Endothelial cell of umbilical vein (primary cell): ENCODE data around the gene ADAMTS19. TPM values are rescaled to one million over a fixed set of nuclear protein-coding genes. Genes with fewer than 3 reads are reported as not detected.

Experiments
- BruUV-seq: library from RNA; stranded (reverse); fragments of 400-500 nt; replicated peaks from 2 replicates; lab custom pipeline; 2021; lab: Mats Ljungman, UMichigan
- CTCF ChIA-PET: fragments of 300-600, 350-600 bp; sonication (Branson Sonifier 250); formaldehyde crosslinking; loops from one replicate; lab custom pipeline; 2021; ENCODE audit warnings: antibody characterized with exemption, inconsistent platforms; lab: Charles Lee
- POLR2A ChIA-PET: fragments of 300-600, 350-600 bp; sonication (Branson Sonifier 250); formaldehyde crosslinking; loops from one replicate; lab custom pipeline; 2021; ENCODE audit warnings: antibody characterized with exemption, inconsistent platforms; lab: Charles Lee
- DNase-seq: peaks from one replicate; pipeline ENCODE4 v3.0.0-alpha.2; 2011; ENCODE audit warnings: low read depth, low spot score
- FAIRE-seq: peaks from 2 replicates; lab custom pipeline; 2011; peaks lifted over from hg19 to GRCh38; lab: Jason Lieb, UNC
- H2AFZ ChIP-seq: 2 replicates; pipeline ENCODE4 v1.6.0; 2012; ENCODE audit warnings: low read depth, low read length, control low read depth, inconsistent platforms
- H3K27ac ChIP-seq: 2 replicates; pipeline ENCODE4 v1.5.1; 2011; ENCODE audit warnings: low read depth, mild to moderate bottlenecking, control low read depth, low read length, moderate library complexity; ENCODE audit not compliant: insufficient read depth
- H3K27me3 ChIP-seq, 2 experiments: 2 replicates each; pipeline versions ENCODE4 v1.6.0 to v1.6.1; 2011; ENCODE audit warnings: low read length in 2 of 2, mixed read lengths in 1 of 2; ENCODE audit not compliant: control insufficient read depth in 2 of 2, insufficient read depth in 2 of 2
- H3K36me3 ChIP-seq, 2 experiments: 2 replicates in 1 of 2; 3 replicates in 1 of 2; pipeline ENCODE4 v1.5.1; 2011; ENCODE audit warnings: low read length in 2 of 2, mild to moderate bottlenecking in 1 of 2, moderate library complexity in 1 of 2; ENCODE audit not compliant: control insufficient read depth in 2 of 2, insufficient read depth in 2 of 2; ENCODE audit errors: extremely low read depth in 1 of 2
- H3K4me1 ChIP-seq: 3 replicates; pipeline ENCODE4 v1.5.1; 2011; ENCODE audit warnings: mild to moderate bottlenecking, low read length; ENCODE audit not compliant: control insufficient read depth, insufficient read depth; ENCODE audit errors: extremely low read depth
- H3K4me2 ChIP-seq: 2 replicates; pipeline ENCODE4 v1.6.1; 2011; ENCODE audit warnings: low read length, control low read depth, mixed read lengths; ENCODE audit not compliant: insufficient read depth
- H3K4me3 ChIP-seq, 3 experiments: fragments of 200-600 bp in 1 of 3; sonication (generic), shearing (Covaris generic) in 1 of 3; replicated peaks in 1 of 3; 2 replicates each; pipeline ENCODE4 v1.5.1; 2011 to 2016; ENCODE audit warnings: control low read depth in 3 of 3, low read length in 3 of 3, mild to moderate bottlenecking in 2 of 3, inconsistent platforms in 1 of 3, low read depth in 1 of 3, moderate library complexity in 1 of 3; ENCODE audit not compliant: insufficient read depth in 1 of 3
- H3K79me2 ChIP-seq: 2 replicates; pipeline ENCODE4 v1.6.0; 2012; ENCODE audit warnings: low read length, inconsistent platforms; ENCODE audit not compliant: control insufficient read depth, insufficient read depth
- H3K9ac ChIP-seq: replicated peaks from 2 replicates; pipeline ENCODE3; 2011; ENCODE audit warnings: low read length, control low read depth; ENCODE audit not compliant: insufficient read depth; ENCODE audit errors: extremely low read depth
- H3K9me1 ChIP-seq: replicated peaks from 3 replicates; pipeline ENCODE4 v1.6.0; 2011; ENCODE audit warnings: mild to moderate bottlenecking, low read length; ENCODE audit not compliant: control insufficient read depth, insufficient read depth; ENCODE audit errors: extremely low read depth
- H3K9me3 ChIP-seq: replicated peaks from 2 replicates; pipeline ENCODE4 v1.5.1; 2012; ENCODE audit warnings: low read length, inconsistent platforms; ENCODE audit not compliant: control insufficient read depth, insufficient read depth
- H4K20me1 ChIP-seq: replicated peaks from 2 replicates; pipeline ENCODE3; 2011; ENCODE audit warnings: mild to moderate bottlenecking, low read length; ENCODE audit not compliant: control insufficient read depth, insufficient read depth; ENCODE audit errors: extremely low read depth
- EZH2 ChIP-seq: IDR thresholded peaks from 2 replicates; pipeline ENCODE4 v1.6.1; 2012; ENCODE audit warnings: borderline replicate concordance, low read depth, mild to moderate bottlenecking, moderate library complexity, low read length, inconsistent platforms; ENCODE audit not compliant: severe bottlenecking
- FOS ChIP-seq: IDR thresholded peaks from 2 replicates; pipeline ENCODE4 v1.6.1; 2011; ENCODE audit warnings: mild to moderate bottlenecking, low read length, moderate library complexity, borderline replicate concordance; ENCODE audit not compliant: insufficient read depth
- GATA2 ChIP-seq: IDR thresholded peaks from 2 replicates; pipeline ENCODE4 v1.7.0; 2011; ENCODE audit warnings: low read depth, mild to moderate bottlenecking, moderate library complexity, mixed read lengths, low read length; ENCODE audit not compliant: insufficient read length, insufficient read depth
- JUN ChIP-seq: IDR thresholded peaks from 2 replicates; pipeline ENCODE4 v1.6.1; 2011; ENCODE audit warnings: borderline replicate concordance, low read depth; ENCODE audit not compliant: insufficient read length, insufficient read depth
- MYC ChIP-seq: IDR thresholded peaks from one replicate; pipeline ENCODE4 v1.6.1; 2011; ENCODE audit warnings: mild to moderate bottlenecking, low read depth, low read length
- POLR2A ChIP-seq: IDR thresholded peaks from 2 replicates; pipeline ENCODE4 v1.6.1; 2012; ENCODE audit warnings: low read depth, mild to moderate bottlenecking, control low read depth, low read length
- POLR2AphosphoS5 ChIP-seq: IDR thresholded peaks from 2 replicates; pipeline ENCODE4 v1.6.1; 2012; ENCODE audit warnings: low read depth, mild to moderate bottlenecking, control low read depth, low read length, moderate library complexity; ENCODE audit not compliant: insufficient read depth
- dilution Hi-C: fragments of 300-500 bp; cut with MboI; formaldehyde crosslinking; loops from one replicate; pipeline ENCODE4 v1.15.0; 2019; ENCODE audit warnings: low sequenced_read_pairs; ENCODE audit not compliant: extremely low pct_ligation_motif_present
- intact Hi-C: fragments of 100-400 bp; cut with micrococcal nuclease; formaldehyde crosslinking; loops from one replicate; pipeline ENCODE4 v1.10.0; 2022
- polyA plus RNA-seq, 4 experiments: library from polyadenylated mRNA; depleted of rRNA in 3 of 4; stranded (reverse) in 3 of 4; unstranded in 1 of 4; fragments of >200 nt; gene quantifications; 2 replicates each; pipeline versions ENCODE4 v1.2.1 to v1.2.3, GENCODE V29; 2011 to 2012; ENCODE audit warnings: missing spikeins in 1 of 4
- total RNA-seq: library from RNA; stranded (reverse); gene quantifications from 2 replicates; pipeline ENCODE4 v1.2.3, GENCODE V29; 2021
- TF ChIP-seq, protein P1 (sequence below), 2 donors: IDR thresholded peaks; 1 replicate in 1 of 2; 2 replicates in 1 of 2; pipeline ENCODE4 v1.5.1; 2011; ENCODE audit warnings: low read length in 2 of 2, mild to moderate bottlenecking in 2 of 2, moderate library complexity in 2 of 2, control low read depth in 1 of 2, inconsistent platforms in 1 of 2, low read depth in 1 of 2; ENCODE audit not compliant: insufficient read depth in 1 of 2; ENCODE audit errors: extremely low read depth in 1 of 2
- TF ChIP-seq, protein P2 (sequence below): IDR thresholded peaks from 2 replicates; pipeline ENCODE4 v1.6.1; 2011; ENCODE audit not compliant: insufficient read depth, insufficient read length

ADAMTS19 gene
- total and polyA plus RNA-seq, 2 donors (not counting 3 experiments of a cell fraction or from before 2014, with no cell fraction given), result not detected

DNA sequence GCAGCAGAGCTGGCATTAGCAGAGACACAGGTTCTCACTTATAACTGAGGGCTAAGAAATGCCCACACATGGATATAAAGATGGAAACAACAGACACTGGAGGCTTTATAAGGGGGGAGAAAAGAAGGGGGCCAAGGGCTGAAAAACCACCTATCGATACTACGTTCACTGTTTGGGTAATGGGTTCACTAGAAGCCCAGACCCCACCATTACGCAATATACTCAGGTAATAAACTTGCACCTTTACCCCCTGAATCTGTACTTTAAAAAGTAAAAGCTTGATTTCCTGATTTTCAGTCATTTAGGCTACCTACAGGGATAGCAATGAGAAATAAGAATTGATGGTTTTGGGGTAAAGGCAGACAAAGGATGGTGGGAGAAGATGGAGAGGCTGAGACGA is 285.9 kb downstream of the ADAMTS19 start:
- Histone ChIP-seq H4K20me1 (no peaks in the 10 kb centered on the region), H3K79me2 (no peaks in the 10 kb centered on the region), H3K4me1 (no peaks in the 10 kb centered on the region), H3K9ac (no peak overlapping the region), H3K9me3 (no peaks in the 10 kb centered on the region), H2AFZ (no peak overlapping the region), H3K27ac (no peak overlapping the region), H3K4me2 (no peak overlapping the region), H3K9me1 (no peaks in the 10 kb centered on the region), H3K4me3 (no peak overlapping the region), H3K36me3 (no peaks in the 10 kb centered on the region), H3K27me3 (no peaks in the 10 kb centered on the region)
- dilution Hi-C loops, result no loop called here
- BruUV-seq, result no TSS peak
- intact Hi-C loops, result no loop called here
- FAIRE-seq, result no peak
- ChIA-PET POLR2A (no interaction called here), CTCF (no interaction called here)
- no peak for TF ChIP-seq POLR2A
- TF ChIP-seq MYC, result no peak
- TF ChIP-seq GATA2, result no peak
- TF ChIP-seq POLR2AphosphoS5, result no peak
- TF ChIP-seq, protein P1, sequence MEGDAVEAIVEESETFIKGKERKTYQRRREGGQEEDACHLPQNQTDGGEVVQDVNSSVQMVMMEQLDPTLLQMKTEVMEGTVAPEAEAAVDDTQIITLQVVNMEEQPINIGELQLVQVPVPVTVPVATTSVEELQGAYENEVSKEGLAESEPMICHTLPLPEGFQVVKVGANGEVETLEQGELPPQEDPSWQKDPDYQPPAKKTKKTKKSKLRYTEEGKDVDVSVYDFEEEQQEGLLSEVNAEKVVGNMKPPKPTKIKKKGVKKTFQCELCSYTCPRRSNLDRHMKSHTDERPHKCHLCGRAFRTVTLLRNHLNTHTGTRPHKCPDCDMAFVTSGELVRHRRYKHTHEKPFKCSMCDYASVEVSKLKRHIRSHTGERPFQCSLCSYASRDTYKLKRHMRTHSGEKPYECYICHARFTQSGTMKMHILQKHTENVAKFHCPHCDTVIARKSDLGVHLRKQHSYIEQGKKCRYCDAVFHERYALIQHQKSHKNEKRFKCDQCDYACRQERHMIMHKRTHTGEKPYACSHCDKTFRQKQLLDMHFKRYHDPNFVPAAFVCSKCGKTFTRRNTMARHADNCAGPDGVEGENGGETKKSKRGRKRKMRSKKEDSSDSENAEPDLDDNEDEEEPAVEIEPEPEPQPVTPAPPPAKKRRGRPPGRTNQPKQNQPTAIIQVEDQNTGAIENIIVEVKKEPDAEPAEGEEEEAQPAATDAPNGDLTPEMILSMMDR (IDR thresholded peaks at IDR 0.05; ENCODE audit: extremely low read depth in 1 of 2, insufficient read depth in 1 of 2, low read depth in 1 of 2, low read length in 2 of 2), result no peak
- no peak for TF ChIP-seq EZH2
- DNase-seq, result no peak

DNA sequence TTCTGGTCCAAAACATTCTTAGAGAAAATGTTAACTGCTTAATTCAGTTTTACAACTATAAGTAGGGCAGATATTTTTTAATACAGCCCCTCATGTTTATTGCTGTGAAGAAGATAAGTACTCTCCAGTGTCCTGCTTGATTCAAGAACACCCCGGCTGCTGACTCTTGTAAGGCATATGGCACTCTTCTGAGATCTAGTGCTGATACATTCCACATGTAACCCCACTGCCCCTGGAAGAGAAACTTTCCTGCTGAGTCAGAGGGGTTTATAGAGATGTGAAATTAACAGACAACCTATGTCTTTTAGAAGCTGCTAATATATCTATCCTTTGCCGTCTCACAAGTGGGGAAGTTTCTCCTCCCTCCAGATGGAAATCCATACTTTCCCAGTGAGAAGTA is 286.8 kb downstream of the ADAMTS19 start:
- dilution Hi-C loops (no loop called here), intact Hi-C loops (no loop called here)
- POLR2A ChIA-PET, result no interaction called here
- no peaks in the 10 kb centered on the region for H3K79me2 ChIP-seq
- H3K36me3 ChIP-seq, result no peaks in the 10 kb centered on the region
- H4K20me1 ChIP-seq, result no peaks in the 10 kb centered on the region
- no peak for FAIRE-seq
- no peaks in the 10 kb centered on the region for H3K9me1 ChIP-seq
- H3K4me1 ChIP-seq, result no peaks in the 10 kb centered on the region
- DNase-seq, result no peak
- no peak overlapping the region for H3K9ac ChIP-seq
- H2AFZ ChIP-seq, result no peak overlapping the region
- H3K27ac ChIP-seq, result no peak overlapping the region
- H3K4me2 ChIP-seq, result no peak overlapping the region
- H3K9me3 ChIP-seq, result no peaks in the 10 kb centered on the region
- CTCF ChIA-PET, result interaction anchor here (1.3 to 1.6 kb wide), 2 partner anchors 11 to 17 kb away, joined by 3 read pairs; no protein-coding TSS in a partner anchor
- TF ChIP-seq JUN (no peak), MYC (no peak), GATA2 (no peak), POLR2A (no peak), FOS (no peak), EZH2 (no peak), POLR2AphosphoS5 (no peak)
- TF ChIP-seq, protein P2, sequence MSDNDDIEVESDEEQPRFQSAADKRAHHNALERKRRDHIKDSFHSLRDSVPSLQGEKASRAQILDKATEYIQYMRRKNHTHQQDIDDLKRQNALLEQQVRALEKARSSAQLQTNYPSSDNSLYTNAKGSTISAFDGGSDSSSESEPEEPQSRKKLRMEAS, result no peak
- TF ChIP-seq, protein P1 (IDR thresholded peaks at IDR 0.05; ENCODE audit: extremely low read depth in 1 of 2, insufficient read depth in 1 of 2, low read depth in 1 of 2, low read length in 2 of 2), result no peak
- no peaks in the 10 kb centered on the region for H3K27me3 ChIP-seq
- BruUV-seq, result no TSS peak
- no peak overlapping the region for H3K4me3 ChIP-seq
